ENCODE results near the gene CPSF4L.

The CPSF4L gene

GRCh38 chr17:73297934-73298861 lies 36.5 kb upstream of the CPSF4L start:
- Mint-ChIP-seq H3K4me3 (no peak overlapping the region), H3K36me3 (ENCODE audit: low read depth) (no peaks in the 10 kb centered on the region), H3K27ac (no peak overlapping the region), H3K27me3 (ENCODE audit: low read depth) (peaks cover 7% of the 10 kb centered on the region), H3K4me1 (ENCODE audit: low read depth) (peaks cover 3% of the 10 kb centered on the region), H3K9me3 (no peaks in the 10 kb centered on the region)

- peaks cover 20% of the 10 kb centered on the region for H3K4me1 Mint-ChIP-seq (ENCODE audit: low read depth)
- no peak overlapping the region for H3K27ac Mint-ChIP-seq
- peaks cover 7% of the 10 kb centered on the region for H3K27me3 Mint-ChIP-seq (ENCODE audit: low read depth)
- no peak overlapping the region for H3K4me3 Mint-ChIP-seq
- no peaks in the 10 kb centered on the region for H3K9me3 Mint-ChIP-seq
- no peaks in the 10 kb centered on the region for H3K36me3 Mint-ChIP-seq (ENCODE audit: low read depth)
Observed at GRCh38 chr17:73293480-73293911, 31.8 kb upstream of the CPSF4L start.

GRCh38 chr17:73293031-73293430 lies 31.4 kb upstream of the CPSF4L start:
- Mint-ChIP-seq H3K27ac (no peak overlapping the region), H3K4me1 (ENCODE audit: low read depth) (peaks cover 18% of the 10 kb centered on the region), H3K9me3 (no peaks in the 10 kb centered on the region), H3K4me3 (no peak overlapping the region), H3K36me3 (ENCODE audit: low read depth) (no peaks in the 10 kb centered on the region), H3K27me3 (ENCODE audit: low read depth) (peaks cover 2% of the 10 kb centered on the region)

GRCh38 chr17:73292031-73292531 lies 30.4 kb upstream of the CPSF4L start:
- no peak overlapping the region for H3K27ac Mint-ChIP-seq
- peaks cover 17% of the 10 kb centered on the region for H3K4me1 Mint-ChIP-seq (ENCODE audit: low read depth)
- no peak overlapping the region for H3K4me3 Mint-ChIP-seq
- no peaks in the 10 kb centered on the region for H3K9me3 Mint-ChIP-seq
- H3K36me3 Mint-ChIP-seq (ENCODE audit: low read depth) = no peaks in the 10 kb centered on the region
- H3K27me3 Mint-ChIP-seq (ENCODE audit: low read depth) = no peaks in the 10 kb centered on the region

- H3K27me3 Mint-ChIP-seq (ENCODE audit: low read depth) = no peaks in the 10 kb centered on the region
- no peaks in the 10 kb centered on the region for H3K36me3 Mint-ChIP-seq (ENCODE audit: low read depth)
- no peaks in the 10 kb centered on the region for H3K9me3 Mint-ChIP-seq
- no peak overlapping the region for H3K27ac Mint-ChIP-seq
- peaks cover 17% of the 10 kb centered on the region for H3K4me1 Mint-ChIP-seq (ENCODE audit: low read depth)
- no peak overlapping the region for H3K4me3 Mint-ChIP-seq
Observed at GRCh38 chr17:73291260-73291801, 29.7 kb upstream of the CPSF4L start.

GRCh38 chr17:73290399-73291259 lies 28.9 kb upstream of the CPSF4L start:
- Mint-ChIP-seq H3K4me3 (no peak overlapping the region), H3K27ac (no peak overlapping the region), H3K36me3 (ENCODE audit: low read depth) (no peaks in the 10 kb centered on the region), H3K4me1 (ENCODE audit: low read depth) (peaks cover 17% of the 10 kb centered on the region), H3K9me3 (no peaks in the 10 kb centered on the region), H3K27me3 (ENCODE audit: low read depth) (no peaks in the 10 kb centered on the region)

- Mint-ChIP-seq H3K27ac (no peak overlapping the region), H3K9me3 (no peaks in the 10 kb centered on the region), H3K27me3 (ENCODE audit: low read depth) (no peaks in the 10 kb centered on the region), H3K4me1 (ENCODE audit: low read depth) (peaks cover 17% of the 10 kb centered on the region), H3K36me3 (ENCODE audit: low read depth) (no peaks in the 10 kb centered on the region), H3K4me3 (no peak overlapping the region)
Observed at GRCh38 chr17:73289549-73290254, 28.0 kb upstream of the CPSF4L start.

GRCh38 chr17:73288534-73289302 lies 27.0 kb upstream of the CPSF4L start:
- H3K27me3 Mint-ChIP-seq (ENCODE audit: low read depth) = no peaks in the 10 kb centered on the region
- no peaks in the 10 kb centered on the region for H3K36me3 Mint-ChIP-seq (ENCODE audit: low read depth)
- H3K27ac Mint-ChIP-seq = no peak overlapping the region
- H3K4me1 Mint-ChIP-seq (ENCODE audit: low read depth) = peaks cover 17% of the 10 kb centered on the region
- no peaks in the 10 kb centered on the region for H3K9me3 Mint-ChIP-seq
- no peak overlapping the region for H3K4me3 Mint-ChIP-seq

- Mint-ChIP-seq H3K27ac (no peak overlapping the region), H3K36me3 (ENCODE audit: low read depth) (no peaks in the 10 kb centered on the region), H3K4me3 (no peak overlapping the region), H3K9me3 (no peaks in the 10 kb centered on the region), H3K27me3 (ENCODE audit: low read depth) (no peaks in the 10 kb centered on the region), H3K4me1 (ENCODE audit: low read depth) (peaks cover 14% of the 10 kb centered on the region)
Observed at GRCh38 chr17:73286863-73287296, 25.2 kb upstream of the CPSF4L start.

DNA sequence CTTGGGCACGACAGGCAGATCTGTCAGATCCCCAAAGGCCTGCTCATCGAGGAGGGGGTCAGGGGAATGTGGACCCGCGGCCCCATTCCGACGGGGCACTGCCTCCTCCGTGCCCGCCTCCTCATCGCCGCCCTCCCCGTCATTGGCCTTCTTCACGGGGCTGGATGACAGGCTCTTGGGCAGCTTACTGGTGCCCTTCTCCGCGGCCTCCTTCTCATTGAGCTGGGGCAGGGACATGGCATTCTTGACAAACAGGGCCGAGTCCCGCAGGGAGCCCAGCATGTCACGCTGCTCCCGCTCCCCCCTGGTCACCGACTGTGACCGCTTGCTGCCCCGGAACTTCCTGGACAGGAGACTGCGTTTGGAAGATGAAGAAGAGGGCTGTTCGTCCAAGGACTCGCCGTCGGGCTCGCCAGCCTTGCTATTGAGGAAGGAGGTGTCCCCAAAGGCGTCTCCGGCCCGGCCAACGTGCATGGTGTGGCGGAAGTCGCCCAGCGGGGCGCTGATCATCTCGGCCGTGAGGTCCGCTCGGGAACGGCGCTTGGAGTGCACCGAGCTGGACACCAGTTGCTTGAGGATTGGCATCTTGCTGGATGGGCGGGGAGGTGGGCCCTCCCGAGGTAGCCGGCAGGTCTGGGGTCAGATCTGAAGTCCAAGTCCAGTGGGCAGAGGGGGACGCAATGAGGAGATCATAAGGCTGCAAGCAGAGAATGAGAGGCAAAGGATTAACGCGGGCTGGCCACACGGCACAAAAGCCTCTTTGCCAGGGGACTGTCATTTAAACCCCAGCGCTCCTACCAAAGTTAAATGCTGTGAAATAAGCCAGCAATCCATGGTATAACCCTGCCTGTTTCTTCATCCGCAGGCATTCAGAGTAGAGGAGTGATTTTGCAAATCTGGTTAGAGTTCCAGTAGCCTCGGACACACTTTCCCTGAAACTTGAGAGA lies 24.5 kb upstream of the CPSF4L start:
- peaks cover 8% of the 10 kb centered on the region for H3K4me1 Mint-ChIP-seq (ENCODE audit: low read depth)
- H3K4me3 Mint-ChIP-seq = no peak overlapping the region
- H3K27ac Mint-ChIP-seq = no peak overlapping the region
- no peaks in the 10 kb centered on the region for H3K36me3 Mint-ChIP-seq (ENCODE audit: low read depth)
- H3K9me3 Mint-ChIP-seq = no peaks in the 10 kb centered on the region
- H3K27me3 Mint-ChIP-seq (ENCODE audit: low read depth) = no peaks in the 10 kb centered on the region

DNA sequence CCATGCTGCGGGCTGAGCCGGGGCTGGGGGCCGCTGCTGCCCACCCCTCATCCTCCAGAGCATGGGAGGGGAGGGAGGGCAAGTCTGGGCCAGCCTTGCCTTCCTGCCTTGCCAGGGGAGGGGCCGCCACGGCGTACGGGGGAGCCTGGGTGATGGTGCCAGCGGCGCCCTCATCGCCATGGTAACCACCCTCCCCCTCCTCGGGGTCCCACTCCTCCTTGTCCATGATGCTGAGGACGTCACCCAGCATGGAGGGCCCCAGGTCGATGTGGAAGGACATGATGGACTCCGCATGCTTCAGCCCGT lies 23.9 kb upstream of the CPSF4L start:
- Mint-ChIP-seq H3K36me3 (ENCODE audit: low read depth) (no peaks in the 10 kb centered on the region), H3K27ac (no peak overlapping the region), H3K4me1 (ENCODE audit: low read depth) (peaks cover 3% of the 10 kb centered on the region), H3K9me3 (no peaks in the 10 kb centered on the region), H3K4me3 (no peak overlapping the region), H3K27me3 (ENCODE audit: low read depth) (no peaks in the 10 kb centered on the region)

DNA sequence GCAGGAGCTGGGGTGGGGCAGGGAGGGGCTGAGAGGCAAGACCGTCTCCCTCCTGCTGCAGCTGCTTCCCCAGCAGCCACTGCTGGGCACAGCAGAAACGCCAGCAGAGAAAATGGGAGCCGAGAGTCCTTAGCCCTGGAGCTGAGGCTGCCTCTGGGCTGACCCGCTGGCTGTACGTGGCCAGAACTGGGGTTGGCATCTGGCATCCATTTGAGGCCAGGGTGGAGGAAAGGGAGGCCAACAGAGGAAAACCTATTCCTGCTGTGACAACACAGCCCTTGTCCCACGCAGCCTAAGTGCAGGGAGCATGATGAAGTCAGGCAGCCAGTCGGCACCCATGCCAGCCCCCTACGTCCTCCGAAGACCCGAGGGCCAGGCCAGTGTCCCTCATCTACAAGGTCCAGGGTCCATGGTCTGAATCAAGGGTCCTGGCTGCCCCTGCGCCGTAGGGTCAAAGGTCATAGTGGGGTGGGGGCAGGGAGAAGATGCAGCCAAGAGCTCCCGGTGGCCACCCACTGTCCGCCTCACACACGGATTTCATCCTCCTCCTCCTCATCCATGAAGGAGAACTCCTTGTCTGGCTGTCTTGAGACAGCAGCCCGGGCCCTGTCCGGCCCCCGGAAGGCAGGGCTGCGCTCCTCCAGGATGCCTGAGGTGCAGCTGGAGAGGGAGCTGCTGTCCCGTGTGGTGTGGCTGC lies 23.4 kb upstream of the CPSF4L start:
- Mint-ChIP-seq H3K36me3 (ENCODE audit: low read depth) (no peaks in the 10 kb centered on the region), H3K4me3 (no peak overlapping the region), H3K9me3 (no peaks in the 10 kb centered on the region), H3K27me3 (ENCODE audit: low read depth) (no peaks in the 10 kb centered on the region), H3K27ac (no peak overlapping the region), H3K4me1 (ENCODE audit: low read depth) (no peaks in the 10 kb centered on the region)

All from T-helper 1 cell treated with Interleukin-12 subunit alpha and Interleukin-12 subunit beta and Interleukin-4 antibody, amounts not matched to agents 30 μg/mL and 1 μg/mL, for 36 hours (primary cell).